Activated CD8-positive, alpha-beta memory T cell treated with anti-CD3 and anti-CD28 coated beads, Interleukin-2, amount 10 ng/mL, durations not matched to agents 7 days and 5 days (primary cell): Measurements from ENCODE around the gene FMNL2. TPM values are rescaled to one million over a fixed set of nuclear protein-coding genes. Genes with fewer than 3 reads are reported as not detected.

ENCODE experiments used
- ATAC-seq: fragments of 150-1000 bp; cut with Tn5 transposase; one replicate; pipeline ENCODE4 v1.10.0; 2021; ENCODE audit warnings: moderate library complexity
- CTCF ChIA-PET: fragments of 350-600 bp; sonication (Branson Sonifier 250); formaldehyde crosslinking; loops from one replicate; lab custom pipeline; 2021; ENCODE audit warnings: antibody characterized with exemption; lab: Charles Lee
- DNase-seq: peaks from one replicate; pipeline ENCODE4 v3.0.0-alpha.2; 2020
- H3K27ac Mint-ChIP-seq: one replicate; pipeline ENCODE4 v1.8.0; 2021; ENCODE audit warnings: mild to moderate bottlenecking, mixed read lengths
- H3K27me3 Mint-ChIP-seq: one replicate; pipeline ENCODE4 v1.8.0; 2021; ENCODE audit warnings: mixed read lengths
- H3K36me3 Mint-ChIP-seq: one replicate; pipeline ENCODE4 v1.8.0; 2021; ENCODE audit warnings: mild to moderate bottlenecking, mixed read lengths
- H3K4me1 Mint-ChIP-seq: one replicate; pipeline ENCODE4 v1.8.0; 2021; ENCODE audit warnings: mixed read lengths
- H3K4me3 Mint-ChIP-seq: one replicate; pipeline ENCODE4 v1.8.0; 2021; ENCODE audit warnings: mild to moderate bottlenecking, moderate library complexity, mixed read lengths
- H3K9me3 Mint-ChIP-seq: one replicate; pipeline ENCODE4 v1.8.0; 2022; ENCODE audit warnings: low read depth, mixed read lengths
- total RNA-seq, 2 experiments: library from RNA; stranded (reverse); gene quantifications; one replicate each; pipeline ENCODE4 v1.2.3, GENCODE V29; 2021

The FMNL2 gene
- total RNA-seq, 2 experiments from 2014 or later: 0.26 to 0.56 TPM

DNA sequence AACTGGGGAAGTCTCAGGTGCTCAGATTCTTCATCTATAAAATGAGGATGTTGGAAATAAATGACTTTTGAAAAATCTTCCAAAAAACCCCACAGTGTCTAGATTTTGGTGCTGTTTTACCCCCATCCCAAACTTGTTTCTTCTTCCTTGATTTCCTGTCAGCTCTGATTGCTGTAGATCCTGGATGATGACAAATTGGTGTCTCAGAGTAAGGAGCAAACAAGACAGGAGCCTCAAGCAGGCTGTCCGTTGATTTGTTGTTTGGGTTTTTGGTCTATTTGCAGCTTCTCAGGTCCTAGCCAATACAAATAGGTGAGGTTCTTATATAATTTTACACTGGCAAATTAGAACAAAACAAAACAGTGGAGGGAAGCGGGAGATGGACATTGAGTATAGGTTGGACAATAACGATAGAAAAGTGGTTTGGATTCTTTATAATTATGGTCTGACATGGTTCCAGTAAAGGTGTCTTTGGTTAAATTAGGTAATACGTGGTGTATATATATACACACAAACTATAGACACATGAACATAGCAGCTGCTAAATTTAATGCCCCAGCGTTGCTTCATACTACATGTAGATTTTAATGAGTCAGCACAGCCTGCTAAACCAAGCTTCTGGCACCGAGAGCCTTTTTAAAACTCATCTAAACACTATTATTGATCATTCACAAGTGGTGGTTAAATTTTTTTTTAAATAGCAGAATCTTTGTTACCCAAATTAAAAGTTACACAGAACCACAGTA, 142.5 kb downstream of the FMNL2 start:
- H3K9me3 Mint-ChIP-seq: no peaks in the 10 kb centered on the region
- peaks cover 2% of the 10 kb centered on the region for H3K27me3 Mint-ChIP-seq
- no peaks in the 10 kb centered on the region for H3K4me1 Mint-ChIP-seq
- no peak overlapping the region for H3K4me3 Mint-ChIP-seq
- CTCF ChIA-PET: no interaction called here
- no peak for DNase-seq
- H3K27ac Mint-ChIP-seq: no peak overlapping the region
- no peaks in the 10 kb centered on the region for H3K36me3 Mint-ChIP-seq
- ATAC-seq: no peak

DNA sequence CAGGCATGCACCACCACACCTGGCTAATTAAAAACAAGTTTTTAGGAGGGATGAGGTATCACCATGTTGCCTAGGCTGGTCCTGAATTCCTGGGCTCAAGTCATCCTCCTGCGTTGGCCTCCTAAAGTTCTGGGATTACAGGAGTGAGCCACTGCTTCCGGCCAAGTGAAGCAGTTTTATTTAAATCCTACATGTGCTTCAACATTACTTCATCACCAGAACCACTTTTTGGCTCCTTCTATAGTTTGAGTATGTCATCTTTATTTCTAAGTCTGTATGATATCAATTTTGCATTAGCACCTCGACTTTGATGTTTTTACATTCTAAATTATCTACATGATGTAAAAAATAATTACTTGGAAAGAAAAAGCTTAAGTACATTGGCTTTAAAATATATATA, 144.3 kb downstream of the FMNL2 start:
- CTCF ChIA-PET: no interaction called here

GRCh38 chr2:152480821-152481399, 145.9 kb downstream of the FMNL2 start:
- Mint-ChIP-seq H3K27ac (no peak overlapping the region), H3K9me3 (no peaks in the 10 kb centered on the region), H3K36me3 (no peaks in the 10 kb centered on the region), H3K4me1 (no peaks in the 10 kb centered on the region), H3K4me3 (no peak overlapping the region), H3K27me3 (peaks cover 4% of the 10 kb centered on the region)
- DNase-seq: no peak
- CTCF ChIA-PET: no interaction called here
- ATAC-seq: no peak

More for the DNA sequence above, 144.3 kb downstream of the FMNL2 start:
- no peak overlapping the region for H3K27ac Mint-ChIP-seq
- no peak overlapping the region for H3K4me3 Mint-ChIP-seq
- no peaks in the 10 kb centered on the region for H3K27me3 Mint-ChIP-seq
- ATAC-seq (no peak), DNase-seq (no peak)
- no peaks in the 10 kb centered on the region for H3K9me3 Mint-ChIP-seq
- no peaks in the 10 kb centered on the region for H3K4me1 Mint-ChIP-seq
- no peaks in the 10 kb centered on the region for H3K36me3 Mint-ChIP-seq

- Mint-ChIP-seq H3K4me3 (no peak overlapping the region), H3K27me3 (peaks cover 10% of the 10 kb centered on the region), H3K36me3 (no peaks in the 10 kb centered on the region), H3K9me3 (no peaks in the 10 kb centered on the region), H3K4me1 (no peaks in the 10 kb centered on the region), H3K27ac (no peak overlapping the region)
- ATAC-seq: no peak
- DNase-seq: no peak
- CTCF ChIA-PET: no interaction called here
Measured at GRCh38 chr2:152481881-152482583, 147.1 kb downstream of the FMNL2 start.

DNA sequence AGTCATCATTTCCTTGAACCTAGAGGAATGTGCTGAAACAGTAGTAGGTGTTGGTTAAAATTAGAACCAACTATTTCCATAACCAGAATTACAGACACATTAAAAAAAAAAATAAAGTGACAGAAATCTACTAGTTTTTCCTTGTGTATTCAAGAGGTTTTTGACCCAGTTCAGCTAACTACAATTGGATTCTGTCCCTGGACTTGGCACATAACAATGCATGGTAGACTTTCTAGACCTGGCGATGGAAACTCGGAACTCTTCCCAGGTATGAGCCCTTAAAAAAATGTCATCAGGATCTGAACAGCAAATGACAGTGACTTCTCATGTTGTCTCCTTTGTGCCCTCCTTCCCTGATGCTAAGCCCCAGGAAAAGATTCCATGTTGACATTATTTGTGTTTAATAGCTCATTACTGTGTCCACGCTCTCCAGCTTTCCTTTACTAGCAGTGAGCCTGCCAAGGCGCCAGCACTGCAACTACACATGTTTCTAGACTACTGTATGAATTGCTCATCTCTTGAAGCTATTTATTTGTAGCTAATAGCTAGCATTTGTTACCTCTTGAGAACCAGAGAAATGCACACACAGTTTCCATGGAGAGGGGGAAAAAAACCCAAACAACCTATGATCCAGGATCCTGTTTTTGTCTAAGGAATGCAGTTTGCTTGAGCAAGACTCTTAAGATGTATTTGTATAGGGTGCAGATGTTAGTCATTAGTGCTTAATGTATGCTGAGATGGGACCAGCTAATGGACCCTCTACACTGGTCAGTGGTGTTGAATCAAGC, 148.5 kb downstream of the FMNL2 start:
- DNase-seq (no peak), ATAC-seq (no peak)
- no peak overlapping the region for H3K4me3 Mint-ChIP-seq
- no peaks in the 10 kb centered on the region for H3K36me3 Mint-ChIP-seq
- no peaks in the 10 kb centered on the region for H3K4me1 Mint-ChIP-seq
- no peaks in the 10 kb centered on the region for H3K9me3 Mint-ChIP-seq
- H3K27me3 Mint-ChIP-seq: peaks cover 14% of the 10 kb centered on the region
- H3K27ac Mint-ChIP-seq: no peak overlapping the region
- CTCF ChIA-PET: no interaction called here

- ATAC-seq: no peak
- H3K27ac Mint-ChIP-seq: no peak overlapping the region
- DNase-seq: no peak
- no peaks in the 10 kb centered on the region for H3K4me1 Mint-ChIP-seq
- no peak overlapping the region for H3K4me3 Mint-ChIP-seq
- H3K27me3 Mint-ChIP-seq: peaks cover 21% of the 10 kb centered on the region
- no peaks in the 10 kb centered on the region for H3K36me3 Mint-ChIP-seq
- CTCF ChIA-PET: interaction anchor here (1.0 kb wide), 2 partner anchors 13 to 213 kb away, joined by 3 read pairs; no protein-coding TSS in a partner anchor
- no peaks in the 10 kb centered on the region for H3K9me3 Mint-ChIP-seq
Measured at GRCh38 chr2:152485954-152486736, 151.2 kb downstream of the FMNL2 start.

DNA sequence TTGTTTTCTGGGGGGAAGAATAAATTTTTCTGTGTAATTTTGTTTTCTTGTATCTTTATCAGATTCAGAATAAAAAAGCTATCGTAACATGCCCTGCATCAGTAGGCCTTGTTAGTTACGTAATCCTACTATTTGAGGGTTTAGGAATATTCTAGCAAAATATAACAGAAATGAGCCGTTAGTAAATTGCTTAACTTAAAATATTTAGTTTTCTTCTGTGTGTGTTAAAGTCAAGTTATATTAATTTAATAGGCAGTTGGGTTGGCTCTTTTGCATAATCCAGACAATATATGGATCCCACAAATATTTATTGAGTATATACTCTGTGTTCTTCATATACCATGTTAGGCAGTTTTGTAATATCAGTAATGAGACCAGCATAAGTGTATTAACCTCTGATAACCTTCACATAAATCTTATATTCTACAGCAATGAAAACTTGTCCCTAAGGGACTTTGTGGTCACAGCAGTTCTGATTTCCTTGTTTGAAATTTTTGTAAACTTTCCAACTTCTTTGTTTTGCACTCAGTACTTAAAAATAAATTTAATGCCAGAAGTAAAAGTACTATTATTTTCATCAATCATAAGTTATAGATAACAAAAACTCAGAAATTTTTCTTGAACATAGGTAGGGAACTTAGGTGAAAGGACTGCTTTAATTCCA, 151.9 kb downstream of the FMNL2 start:
- CTCF ChIA-PET: interaction anchor here (1.0 kb wide), 2 partner anchors 13 to 214 kb away, joined by 3 read pairs; no protein-coding TSS in a partner anchor
- Mint-ChIP-seq H3K4me1 (no peaks in the 10 kb centered on the region), H3K4me3 (no peak overlapping the region), H3K27ac (no peak overlapping the region), H3K36me3 (no peaks in the 10 kb centered on the region), H3K27me3 (peaks cover 27% of the 10 kb centered on the region), H3K9me3 (no peaks in the 10 kb centered on the region)
- DNase-seq (no peak), ATAC-seq (no peak)

DNA sequence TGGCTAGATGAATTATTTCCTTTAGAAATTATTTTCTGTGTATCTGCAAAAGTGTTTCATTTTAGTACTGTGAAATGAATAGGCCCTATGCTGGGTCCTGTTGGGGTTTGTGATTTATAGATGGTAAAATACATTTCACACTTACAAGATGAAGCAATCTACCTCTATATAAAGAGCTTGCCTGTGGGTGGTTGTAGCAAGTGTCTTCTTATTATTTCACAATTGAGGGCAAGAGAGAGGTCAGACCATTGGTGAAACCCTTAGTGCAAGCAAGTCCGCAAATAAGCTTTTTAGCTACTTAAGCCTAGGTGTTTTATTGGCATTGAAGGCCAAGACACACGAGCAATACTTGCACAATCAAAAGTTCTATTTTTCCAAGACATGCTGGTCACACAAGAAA, 153.1 kb downstream of the FMNL2 start:
- Mint-ChIP-seq H3K4me3 (no peak overlapping the region), H3K36me3 (no peaks in the 10 kb centered on the region), H3K27me3 (peaks cover 27% of the 10 kb centered on the region), H3K4me1 (no peaks in the 10 kb centered on the region), H3K9me3 (no peaks in the 10 kb centered on the region), H3K27ac (no peak overlapping the region)
- ATAC-seq (no peak), DNase-seq (no peak)
- CTCF ChIA-PET: no interaction called here

- Mint-ChIP-seq H3K9me3 (no peaks in the 10 kb centered on the region), H3K27me3 (peaks cover 34% of the 10 kb centered on the region), H3K27ac (no peak overlapping the region), H3K4me3 (no peak overlapping the region), H3K4me1 (no peaks in the 10 kb centered on the region), H3K36me3 (no peaks in the 10 kb centered on the region)
- no peak for ATAC-seq
- DNase-seq: no peak
- CTCF ChIA-PET: no interaction called here
Measured at GRCh38 chr2:152489364-152489763, 154.4 kb downstream of the FMNL2 start.

DNA sequence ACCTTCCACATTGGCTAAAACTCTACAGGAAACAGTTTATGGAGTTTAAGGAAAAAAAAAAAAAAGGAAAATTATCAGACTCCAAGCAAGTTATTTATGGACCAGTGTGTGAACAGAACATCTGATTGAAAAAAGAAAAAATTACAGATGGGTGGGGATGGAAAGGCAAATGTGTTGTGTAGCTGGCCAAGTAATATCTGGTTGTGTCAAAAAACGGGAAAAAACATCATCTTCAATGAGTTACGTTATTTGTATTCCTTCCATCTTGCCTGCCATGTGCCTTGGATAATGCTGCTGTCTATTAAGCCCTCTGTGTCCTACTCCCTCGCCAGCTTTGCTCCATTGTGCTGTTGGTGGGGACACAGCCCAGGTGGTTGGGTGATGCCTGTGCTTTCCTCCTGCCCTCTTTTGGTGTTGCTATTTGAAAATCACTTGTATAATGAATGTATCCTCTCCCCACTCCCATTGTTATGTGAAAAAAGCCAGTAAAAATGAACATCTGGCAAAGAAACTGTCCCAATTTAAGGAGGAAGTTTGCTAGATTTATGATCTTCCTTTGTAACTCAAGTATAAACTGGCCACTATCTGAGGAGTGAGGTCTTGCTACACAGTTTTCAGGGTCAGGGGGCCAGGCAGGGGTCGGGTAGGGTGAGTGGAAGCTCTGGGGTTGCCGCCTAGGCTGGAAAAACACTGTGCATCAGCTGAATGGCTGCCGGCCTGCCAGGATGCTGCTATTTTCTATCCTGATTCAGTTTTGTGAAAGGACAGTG, 155.9 kb downstream of the FMNL2 start:
- no peak for ATAC-seq
- CTCF ChIA-PET: no interaction called here
- H3K4me3 Mint-ChIP-seq: no peak overlapping the region
- no peaks in the 10 kb centered on the region for H3K36me3 Mint-ChIP-seq
- no peak overlapping the region for H3K27ac Mint-ChIP-seq
- no peaks in the 10 kb centered on the region for H3K9me3 Mint-ChIP-seq
- DNase-seq: no peak
- no peaks in the 10 kb centered on the region for H3K4me1 Mint-ChIP-seq
- peaks cover 34% of the 10 kb centered on the region for H3K27me3 Mint-ChIP-seq

DNA sequence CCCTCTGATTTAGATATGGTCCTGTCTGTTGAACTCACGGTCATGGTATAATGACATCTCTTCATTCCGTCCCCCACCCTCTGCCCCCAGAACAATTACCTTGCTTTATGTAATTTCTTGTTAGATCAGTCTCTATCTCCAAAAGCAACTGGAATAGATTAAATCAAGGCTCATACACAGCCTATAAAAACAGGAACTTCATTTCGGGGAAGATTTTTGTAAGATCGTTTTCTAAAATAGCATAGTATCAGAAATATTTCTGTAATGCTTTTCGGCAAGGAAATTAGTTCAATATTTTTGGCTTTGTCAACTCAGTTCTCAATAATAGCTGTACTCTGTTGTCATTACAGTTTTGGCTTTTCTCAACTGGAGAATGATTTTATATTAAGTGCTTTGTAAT, 157.2 kb downstream of the FMNL2 start:
- Mint-ChIP-seq H3K4me3 (no peak overlapping the region), H3K4me1 (peaks cover 1% of the 10 kb centered on the region), H3K27me3 (peaks cover 26% of the 10 kb centered on the region), H3K9me3 (no peaks in the 10 kb centered on the region), H3K36me3 (no peaks in the 10 kb centered on the region), H3K27ac (no peak overlapping the region)
- DNase-seq: no peak
- ATAC-seq: no peak
- CTCF ChIA-PET: no interaction called here

GRCh38 chr2:152492911-152493310, 157.9 kb downstream of the FMNL2 start:
- no peak overlapping the region for H3K4me3 Mint-ChIP-seq
- CTCF ChIA-PET: no interaction called here
- ATAC-seq: no peak
- H3K4me1 Mint-ChIP-seq: peaks cover 6% of the 10 kb centered on the region
- H3K9me3 Mint-ChIP-seq: no peaks in the 10 kb centered on the region
- H3K27ac Mint-ChIP-seq: no peak overlapping the region
- no peak for DNase-seq
- no peaks in the 10 kb centered on the region for H3K36me3 Mint-ChIP-seq
- H3K27me3 Mint-ChIP-seq: peaks cover 28% of the 10 kb centered on the region
